Activated B cell treated with CpG ODN at 0.5 μM for 24 hours (primary cell): ENCODE measurements around the gene MUCL3. TPM values are rescaled to one million over a fixed set of nuclear protein-coding genes. Genes with fewer than 3 reads are reported as not detected.

Experiments
- ATAC-seq: fragments of 200-7000 bp; cut with Tn5 transposase; one replicate; pipeline ENCODE4 v1.10.0; 2021; ENCODE audit warnings: low read depth, mild to moderate bottlenecking, moderate library complexity
- CTCF ChIA-PET: fragments of 350-600 bp; sonication (Branson Sonifier 250); formaldehyde crosslinking; loops from one replicate; lab custom pipeline; 2021; ENCODE audit warnings: antibody characterized with exemption; lab: Charles Lee
- POLR2A ChIA-PET: fragments of 350-600 bp; sonication (Branson Sonifier 250); formaldehyde crosslinking; loops from one replicate; lab custom pipeline; 2021; ENCODE audit warnings: antibody characterized with exemption; lab: Charles Lee
- DNase-seq: peaks from one replicate; pipeline ENCODE4 v3.0.0; 2022
- H3K27ac Mint-ChIP-seq: one replicate; pipeline ENCODE4 v1.8.0; 2020; ENCODE audit warnings: mixed read lengths
- H3K27me3 Mint-ChIP-seq: one replicate; pipeline ENCODE4 v1.8.0; 2021; ENCODE audit warnings: mixed read lengths
- H3K36me3 Mint-ChIP-seq: one replicate; pipeline ENCODE4 v1.8.0; 2021; ENCODE audit warnings: low read depth, mixed read lengths
- H3K4me1 Mint-ChIP-seq: one replicate; pipeline ENCODE4 v1.8.0; 2021; ENCODE audit warnings: mixed read lengths
- H3K4me3 Mint-ChIP-seq: one replicate; pipeline ENCODE4 v1.8.0; 2020; ENCODE audit warnings: mild to moderate bottlenecking, mixed read lengths
- H3K9me3 Mint-ChIP-seq: one replicate; pipeline ENCODE4 v1.8.0; 2020; ENCODE audit warnings: mixed read lengths
- CTCF ChIP-seq: fragments of 200-600 bp; IDR thresholded peaks from one replicate; pipeline ENCODE4 v1.8.0; 2022; ENCODE audit warnings: antibody characterized with exemption, mild to moderate bottlenecking
- intact Hi-C: fragments of 100-400 bp; cut with micrococcal nuclease; formaldehyde crosslinking; loops from one replicate; pipeline ENCODE4 v1.15.1; 2024
- total RNA-seq: library from RNA; stranded (reverse); gene quantifications from 2 replicates; pipeline ENCODE4 v1.2.3, GENCODE V29; 2022

MUCL3 gene
- total RNA-seq, 1 donor from 2014 or later, result not detected

GRCh38 chr6:31002471-31002870, 61.7 kb downstream of the MUCL3 start:
- ChIA-PET CTCF (no interaction called here), POLR2A (no interaction called here)
- peaks cover 11% of the 10 kb centered on the region for H3K27me3 Mint-ChIP-seq
- no peak overlapping the region for H3K4me3 Mint-ChIP-seq
- ATAC-seq, result no peak
- intact Hi-C loops, result no loop called here
- no peaks in the 10 kb centered on the region for H3K36me3 Mint-ChIP-seq
- no peak for TF ChIP-seq CTCF
- H3K27ac Mint-ChIP-seq, result no peak overlapping the region
- no peaks in the 10 kb centered on the region for H3K9me3 Mint-ChIP-seq
- DNase-seq, result no peak
- peaks cover 3% of the 10 kb centered on the region for H3K4me1 Mint-ChIP-seq

Other genes with a start within 250 kb of the MUCL3 start
- gene NRM, start 250.0 kb upstream of the MUCL3 start, total RNA-seq, result 17.4 and 17.8 TPM in 2 replicates
- gene MDC1, start 223.7 kb upstream of the MUCL3 start, total RNA-seq, result 62.4 and 65.6 TPM in 2 replicates
- 700 and 725 TPM in 2 replicates for gene TUBB, start 220.6 kb upstream of the MUCL3 start, total RNA-seq
- 49.1 and 52.0 TPM in 2 replicates for gene FLOT1, start 198.3 kb upstream of the MUCL3 start, total RNA-seq
- gene IER3, start 196.4 kb upstream of the MUCL3 start, total RNA-seq, result 3.0 and 3.3 TPM in 2 replicates
- 16.8 and 18.7 TPM in 2 replicates for gene DDR1, start 56.5 kb upstream of the MUCL3 start, total RNA-seq
- gene GTF2H4, start 32.8 kb upstream of the MUCL3 start, total RNA-seq, result 37.8 and 42.3 TPM in 2 replicates
- 39.4 and 47.8 TPM in 2 replicates for gene VARS2, start 26.7 kb upstream of the MUCL3 start, total RNA-seq
- gene SFTA2, start 8.8 kb upstream of the MUCL3 start, total RNA-seq, result not detected in 2 replicates
- gene MUC21, start 42.7 kb downstream of the MUCL3 start, total RNA-seq, result not detected in 2 replicates
- not detected in 2 replicates for gene MUC22, start 69.5 kb downstream of the MUCL3 start, total RNA-seq
- gene C6orf15, start 171.6 kb downstream of the MUCL3 start, total RNA-seq, result not detected in 2 replicates
- gene PSORS1C1, start 173.8 kb downstream of the MUCL3 start, total RNA-seq, result 0.49 and 0.93 TPM in 2 replicates
- gene CDSN, start 179.5 kb downstream of the MUCL3 start, total RNA-seq, result not detected in 2 replicates
- gene PSORS1C2, start 198.1 kb downstream of the MUCL3 start, total RNA-seq, result not detected in 2 replicates
- 32.3 and 37.6 TPM in 2 replicates for gene CCHCR1, start 216.8 kb downstream of the MUCL3 start, total RNA-seq
- 17.3 TPM in 2 replicates for gene TCF19, start 217.6 kb downstream of the MUCL3 start, total RNA-seq
- 2.3 and 4.7 TPM in 2 replicates for gene POU5F1, start 229.7 kb downstream of the MUCL3 start, total RNA-seq